ENCODE results near the gene VWC2.

The VWC2 gene

GRCh38 chr7:49783446-49783845, 10.0 kb downstream of the VWC2 start:
- TF ChIP-seq CTCF (IDR thresholded peaks at IDR 0.05; ENCODE audit: low read depth, low read length) = no peak
- no peak for DNase-seq (ENCODE audit: extremely low read depth, low read depth)

DNA sequence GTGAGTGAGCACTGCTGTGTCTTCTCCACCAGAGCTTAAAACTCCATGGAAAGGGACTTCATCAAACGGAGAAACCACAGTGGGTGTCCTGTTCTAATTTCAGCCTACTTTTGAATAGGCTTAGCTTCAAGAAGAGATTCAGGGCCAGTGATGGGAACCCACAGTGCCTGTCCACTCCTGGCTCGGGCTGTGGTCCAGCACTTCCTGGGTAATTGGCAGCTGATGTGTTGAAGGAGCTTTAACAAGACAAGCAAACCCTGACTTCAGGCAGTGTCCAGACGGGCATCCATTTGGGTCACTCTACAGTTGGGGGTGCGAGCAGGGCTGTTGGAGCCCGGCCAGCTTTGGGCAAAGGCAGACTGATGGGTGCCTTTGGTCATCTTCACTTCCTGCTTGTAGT, 14.5 kb downstream of the VWC2 start:
- DNase-seq (ENCODE audit: extremely low read depth, low read depth) = no peak
- no peak for TF ChIP-seq CTCF (IDR thresholded peaks at IDR 0.05; ENCODE audit: low read depth, low read length)

DNA sequence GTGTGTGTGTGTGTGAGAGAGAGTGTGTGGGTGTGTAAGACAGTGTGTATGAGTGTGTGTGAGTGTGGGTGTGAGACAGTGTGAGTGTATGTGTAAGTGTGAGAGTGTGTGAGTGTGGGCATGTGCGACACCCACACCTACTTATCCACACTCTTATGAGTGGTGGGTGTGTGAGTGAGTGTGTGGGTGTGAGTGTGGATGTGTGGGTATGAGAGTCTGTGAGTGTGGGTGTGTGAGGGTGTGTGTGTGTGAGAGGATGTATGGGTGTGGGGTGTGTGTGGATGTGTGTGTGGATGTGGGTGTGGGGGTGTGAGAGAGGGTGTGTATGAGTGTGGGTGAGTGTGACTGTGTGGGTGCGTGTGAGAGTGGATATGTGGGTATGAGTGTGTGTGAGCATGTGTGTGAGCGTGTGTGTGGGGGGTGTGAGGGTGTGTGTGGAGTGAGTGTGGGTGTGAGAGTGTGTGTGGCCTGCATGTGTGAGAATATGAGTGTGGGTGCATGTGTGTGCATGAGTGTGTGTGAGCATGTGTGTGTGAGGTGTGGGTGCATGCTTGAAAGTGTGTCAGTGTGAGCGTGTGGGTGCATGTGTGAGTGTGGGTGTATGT, 15.1 kb downstream of the VWC2 start:
- no peak for TF ChIP-seq CTCF (IDR thresholded peaks at IDR 0.05; ENCODE audit: low read depth, low read length)

DNA sequence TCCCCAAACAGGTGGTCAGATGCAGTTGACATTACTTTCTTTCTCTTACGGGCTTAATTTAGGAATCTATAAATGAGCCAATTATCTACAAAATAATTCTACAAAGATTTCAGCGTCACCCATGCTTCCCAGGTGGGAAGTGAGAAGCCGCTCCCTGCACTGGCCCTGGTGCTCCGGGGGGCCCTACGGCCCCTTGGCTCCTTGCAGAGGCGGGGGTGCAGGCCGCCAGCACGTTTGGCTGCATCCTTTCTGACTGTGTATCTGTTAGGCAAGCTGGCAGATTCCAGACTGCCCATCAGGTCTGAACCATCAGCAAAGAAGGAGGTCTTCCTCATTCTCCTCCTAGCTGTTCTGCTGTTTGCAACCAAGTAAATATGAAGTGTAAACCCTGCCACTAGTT, 16.3 kb downstream of the VWC2 start:
- no peak for TF ChIP-seq CTCF (IDR thresholded peaks at IDR 0.05; ENCODE audit: low read depth, low read length)
- DNase-seq (ENCODE audit: extremely low read depth, low read depth) = no peak

More for the DNA sequence above, 15.1 kb downstream of the VWC2 start:
- no peak for DNase-seq (ENCODE audit: extremely low read depth, low read depth)

- no peak for DNase-seq (ENCODE audit: extremely low read depth, low read depth)
- no peak for TF ChIP-seq CTCF (IDR thresholded peaks at IDR 0.05; ENCODE audit: low read depth, low read length)
Observed at GRCh38 chr7:49790209-49790608, 16.8 kb downstream of the VWC2 start.

DNA sequence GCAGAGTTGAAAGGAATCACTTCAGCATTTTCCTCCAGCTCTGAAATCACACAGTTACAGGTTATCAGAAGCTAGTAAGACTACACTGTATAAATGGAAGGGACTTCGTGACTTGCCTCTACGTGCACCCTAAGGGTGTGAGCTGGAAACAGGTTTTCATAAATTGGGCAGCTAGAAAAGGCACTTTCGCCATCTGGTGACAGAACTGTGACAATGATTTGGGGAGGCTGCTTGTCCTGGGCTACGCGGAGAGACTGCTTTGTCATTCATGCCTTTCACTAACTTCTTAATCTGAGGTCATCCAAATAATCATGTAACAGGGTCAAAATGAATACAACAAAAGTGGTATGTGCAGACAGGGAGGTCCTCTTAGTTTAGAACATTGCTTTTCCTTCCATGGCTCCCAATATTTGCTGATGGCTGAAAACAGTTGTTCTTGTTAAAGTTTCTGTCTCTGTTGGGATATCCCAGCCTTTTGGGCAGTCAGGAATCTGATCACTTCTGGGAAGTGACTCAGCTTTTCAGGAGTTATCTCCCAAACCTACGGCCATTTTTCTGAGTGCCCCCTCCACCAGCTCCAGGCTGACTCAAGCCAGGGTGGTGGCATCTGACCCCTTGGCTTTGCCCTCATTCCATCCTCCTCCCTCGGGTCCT, 17.8 kb downstream of the VWC2 start:
- no peak for TF ChIP-seq CTCF (IDR thresholded peaks at IDR 0.05; ENCODE audit: low read depth, low read length)
- no peak for DNase-seq (ENCODE audit: extremely low read depth, low read depth)

DNA sequence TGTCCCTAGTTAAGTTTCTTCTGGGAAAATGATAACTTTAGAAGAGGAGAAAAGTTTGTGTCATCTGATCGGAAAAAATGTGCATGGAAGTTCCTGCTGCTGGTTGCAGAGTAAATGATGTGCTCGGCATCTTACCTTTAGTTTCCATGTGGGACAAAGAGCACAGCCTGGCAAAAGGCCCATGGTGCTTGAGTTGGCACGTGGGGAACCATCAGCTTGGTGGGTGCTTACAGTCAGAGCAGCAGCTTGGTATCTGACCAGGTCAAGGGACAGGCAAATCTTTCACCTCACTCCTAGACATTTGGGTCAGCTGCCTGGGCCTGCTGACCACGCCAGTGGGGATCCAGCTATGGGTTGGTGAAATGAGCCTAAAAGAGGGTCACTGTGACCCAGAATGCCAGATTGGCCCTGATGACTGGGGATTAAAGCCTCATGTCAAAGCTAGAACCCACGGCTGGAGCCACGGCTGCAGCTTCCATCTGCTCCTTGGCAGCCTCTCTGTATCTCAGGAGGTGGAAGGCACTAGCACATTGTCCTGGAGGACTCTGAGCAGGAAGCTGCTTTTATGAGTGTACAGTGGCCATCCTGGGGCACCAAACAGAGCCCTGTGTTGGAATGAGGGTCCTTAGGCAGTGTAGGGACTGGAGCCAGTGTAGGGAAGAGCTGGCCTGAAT, 24.7 kb downstream of the VWC2 start:
- TF ChIP-seq CTCF (IDR thresholded peaks at IDR 0.05; ENCODE audit: low read depth, low read length) = no peak
- no peak for DNase-seq (ENCODE audit: extremely low read depth, low read depth)
